ENCODE results near the gene CLDN18. TPM values are rescaled to one million over a fixed set of nuclear protein-coding genes. Genes with fewer than 3 reads are reported as not detected.

CLDN18 gene
- total and polyA plus RNA-seq, 2 of the 8 experiments (the other 6 are each of a cell fraction or from before 2014, with no cell fraction given), result not detected

GRCh38 chr3:138023754-138024153 lies 13.8 kb downstream of the CLDN18 start:
- Histone ChIP-seq H3K18ac (ENCODE audit: extremely low read depth, low read length) (no peak overlapping the region), H3K4me3 (ENCODE audit: extremely low read depth in 1 of 4, insufficient read depth in 2 of 4, low read depth in 3 of 4, low read length in 4 of 4) (no peak overlapping the region), H4K8ac (ENCODE audit: extremely low read depth, insufficient read depth, low read length) (no peak overlapping the region), H3K4ac (replicated peaks; ENCODE audit: insufficient read length, low read depth, low read length) (no peak overlapping the region), H3K56ac (replicated peaks; ENCODE audit: insufficient read length, low read depth, low read length) (no peak overlapping the region), H2BK12ac (ENCODE audit: low read depth, low read length) (no peak overlapping the region), H4K5ac (ENCODE audit: insufficient read length, low read depth, low read length) (no peak overlapping the region), H3K4me2 (ENCODE audit: insufficient read depth in 1 of 2, low read depth in 2 of 2, low read length in 2 of 2) (no peak overlapping the region), H2BK15ac (ENCODE audit: low read length) (no peak overlapping the region), H3K79me2 (ENCODE audit: control insufficient read depth in 1 of 2, insufficient read depth in 2 of 2, low read length in 2 of 2) (no peaks in the 10 kb centered on the region), H3K4me1 (replicated peaks in 1 of 4; ENCODE audit: control insufficient read depth in 3 of 4, insufficient read depth in 4 of 4, low read length in 3 of 4) (no peaks in the 10 kb centered on the region), H2BK120ac (replicated peaks; ENCODE audit: low read depth, low read length) (no peak overlapping the region), H3K23ac (ENCODE audit: insufficient read length) (no peak overlapping the region), H3K14ac (ENCODE audit: insufficient read length) (no peak overlapping the region), H4K20me1 (replicated peaks in 1 of 2; ENCODE audit: control insufficient read depth in 1 of 2, insufficient read depth in 2 of 2, low read length in 2 of 2) (no peaks in the 10 kb centered on the region), H2AFZ (ENCODE audit: low read length) (no peak overlapping the region), H2BK20ac (ENCODE audit: low read length) (no peak overlapping the region), H4K91ac (replicated peaks; ENCODE audit: insufficient read length, low read length) (no peak overlapping the region), H2AK5ac (ENCODE audit: low read depth, low read length) (no peak overlapping the region), H3K9me3 (ENCODE audit: insufficient read depth in 2 of 2, low read depth in 1 of 2, low read length in 1 of 2) (no peaks in the 10 kb centered on the region), H3K27me3 (replicated peaks in 1 of 4; ENCODE audit: control insufficient read depth in 3 of 4, extremely low read depth in 1 of 4, insufficient read depth in 3 of 4, low read length in 3 of 4) (no peaks in the 10 kb centered on the region), H3K79me1 (ENCODE audit: low read depth, low read length) (no peaks in the 10 kb centered on the region), H3K27ac (ENCODE audit: low read depth, low read length) (no peak overlapping the region), H3K23me2 (ENCODE audit: low read depth, low read length) (no peaks in the 10 kb centered on the region), H3K36me3 (ENCODE audit: control insufficient read depth in 2 of 4, insufficient read depth in 4 of 4, low read length in 3 of 4) (no peaks in the 10 kb centered on the region), H2BK5ac (ENCODE audit: low read depth, low read length) (no peak overlapping the region), H3K9ac (replicated peaks in 1 of 4; ENCODE audit: extremely low read depth in 1 of 4, low read depth in 3 of 4, low read length in 3 of 4) (no peak overlapping the region)
- CTCF ChIA-PET (ENCODE audit: partially characterized antibody), result interaction anchor here (0.7 to 1.2 kb wide), 2 partner anchors 17 to 331 kb away, joined by 3 read pairs; no protein-coding TSS in a partner anchor
- TF ChIP-seq ATF2 (IDR thresholded peaks at IDR 0.05; ENCODE audit: low read length), result no peak
- no peak for TF ChIP-seq GTF2F1 (IDR thresholded peaks at IDR 0.05; ENCODE audit: borderline replicate concordance, low read depth, low read length)
- TF ChIP-seq NANOG (IDR thresholded peaks at IDR 0.05; ENCODE audit: insufficient read depth, low read depth, low read length, poor library complexity, severe bottlenecking), result no peak
- TF ChIP-seq TBP (IDR thresholded peaks at IDR 0.05; ENCODE audit: low read depth, low read length), result no peak
- TF ChIP-seq CHD2 (IDR thresholded peaks at IDR 0.05; ENCODE audit: low read length), result no peak
- no peak for TF ChIP-seq HDAC6 (IDR thresholded peaks at IDR 0.05; ENCODE audit: low read depth, low read length)
- no peak for TF ChIP-seq YY1 (IDR thresholded peaks at IDR 0.05; ENCODE audit: low read depth, low read length)
- no peak for TF ChIP-seq KDM1A (IDR thresholded peaks at IDR 0.05; ENCODE audit: borderline replicate concordance, low read length)
- TF ChIP-seq POLR2A (IDR thresholded peaks at IDR 0.05; ENCODE audit: control extremely low read depth in 1 of 2, low read depth in 2 of 2, low read length in 2 of 2), result no peak
- no peak for TF ChIP-seq CEBPB (IDR thresholded peaks at IDR 0.05; ENCODE audit: low read depth, low read length)
- no peak for TF ChIP-seq TAF1 (IDR thresholded peaks at IDR 0.05; ENCODE audit: low read depth, low read length)
- TF ChIP-seq BCL11A (IDR thresholded peaks at IDR 0.05; ENCODE audit: low read depth in 2 of 2, low read length in 2 of 2), result no peak
- no peak for TF ChIP-seq E2F6 (IDR thresholded peaks at IDR 0.05)
- no peak for DNase-seq (ENCODE audit: low read depth in 1 of 2, low spot score in 2 of 2)
- FAIRE-seq, result no peak
- POLR2A ChIA-PET (ENCODE audit: partially characterized antibody), result interaction anchor here (0.6 kb wide), 1 partner anchor 105 kb away, joined by 3 read pairs; no protein-coding TSS in a partner anchor
- WGBS, 2 experiments (ENCODE audit: extremely low coverage in 1 of 2, insufficient coverage in 1 of 2, insufficient read length in 1 of 2, insufficient replicate concordance in 2 of 2, low coverage in 1 of 2, low lambda C conversion rate in 2 of 2, missing lambda C conversion rate in 1 of 2), result 91% methylated on average over 4 of the region's 4 CpGs; no CpG with 5 or more reads in 1 of the 2 experiments
